K562 (cell line): ENCODE results near the gene ABHD5. TPM values are rescaled to one million over a fixed set of nuclear protein-coding genes. Genes with fewer than 3 reads are reported as not detected.

ENCODE experiments used
- BCL6 ChIP-seq: fragments of 250-450 bp; sonication (Bioruptor Pico); IDR thresholded peaks from 2 replicates; pipeline ENCODE4 v1.4.0; 2020
- CBX2 ChIP-seq: fragments of 200-600 bp; sonication (generic); IDR thresholded peaks from one replicate; pipeline ENCODE4 v1.6.1; 2012; ENCODE audit warnings: mild to moderate bottlenecking, low read length, inconsistent platforms; ENCODE audit not compliant: insufficient read depth, poor library complexity, severe bottlenecking
- EHMT2 ChIP-seq: fragments of 450-650 bp; IDR thresholded peaks from 2 replicates; pipeline ENCODE4 v1.6.1; 2018; ENCODE audit warnings: antibody characterized with exemption
- FOXJ2 ChIP-seq: fragments of 200-800 bp; sonication (Bioruptor generic); IDR thresholded peaks from 2 replicates; pipeline ENCODE4 v1.6.1; 2016; ENCODE audit warnings: missing genetic modification characterization, missing compliant biosample characterization
- GATA2 ChIP-seq: sonication (generic); formaldehyde crosslinking; IDR thresholded peaks from 2 replicates; pipeline ENCODE4 v1.4.0; 2020; ENCODE audit warnings: mild to moderate bottlenecking, missing genetic modification reagents
- GTF2A2 ChIP-seq: IDR thresholded peaks from 2 replicates; pipeline ENCODE4 v1.6.1; 2016; ENCODE audit warnings: mild to moderate bottlenecking, missing genetic modification characterization, missing compliant biosample characterization
- HNRNPL ChIP-seq: fragments of 200-400 bp; formaldehyde crosslinking; IDR thresholded peaks from 2 replicates; pipeline ENCODE4 v1.6.1; 2017; ENCODE audit warnings: low read depth, mild to moderate bottlenecking, low read length
- HNRNPUL1 ChIP-seq: fragments of 200-400 bp; formaldehyde crosslinking; IDR thresholded peaks from 2 replicates; pipeline ENCODE4 v1.6.1; 2017; ENCODE audit warnings: low read length
- HSF4 ChIP-seq: fragments of 250-450 bp; sonication (Bioruptor Pico); IDR thresholded peaks from 2 replicates; pipeline ENCODE4 v2.1.2; 2022; ENCODE audit warnings: mild to moderate bottlenecking, moderate library complexity, borderline replicate concordance
- L3MBTL2 ChIP-seq: fragments of 450-650 bp; IDR thresholded peaks from 2 replicates; pipeline ENCODE4 v1.6.1; 2016; ENCODE audit warnings: mild to moderate bottlenecking, moderate library complexity
- MCM7 ChIP-seq, 2 experiments: fragments of 450-650 bp; IDR thresholded peaks; 2 replicates each; pipeline ENCODE4 v1.6.1; 2016 to 2018
- MEF2D ChIP-seq: conservative IDR thresholded peaks from 2 replicates; pipeline ENCODE4 v1.6.1; 2016; ENCODE audit warnings: low read depth, missing genetic modification characterization, missing compliant biosample characterization
- MTA1 ChIP-seq: fragments of 450-650 bp; IDR thresholded peaks from 2 replicates; pipeline ENCODE4 v1.6.1; 2017; ENCODE audit warnings: borderline replicate concordance
- MTF1 ChIP-seq: fragments of 250-450 bp; sonication (Bioruptor Pico); IDR thresholded peaks from 2 replicates; pipeline ENCODE4 v1.9.0; 2021; ENCODE audit warnings: moderate library complexity, mild to moderate bottlenecking, inconsistent platforms, borderline replicate concordance
- MYC ChIP-seq, 2 experiments: fragments of 250-450 bp in 1 of 2; sonication (Bioruptor Pico) in 1 of 2; IDR thresholded peaks; 2 replicates each; pipeline versions ENCODE4 v1.5.1 to v1.6.1; 2012 to 2021; ENCODE audit warnings: low read depth in 2 of 2, borderline replicate concordance in 1 of 2, improper control_type of control experiment in 1 of 2, low read length in 1 of 2, mild to moderate bottlenecking in 1 of 2, moderate library complexity in 1 of 2
- NRF1 ChIP-seq, 2 experiments: fragments of 450-650 bp; IDR thresholded peaks in 1 of 2; conservative IDR thresholded peaks in 1 of 2; 2 replicates each; pipeline ENCODE4 v1.6.1; 2014; ENCODE audit warnings: mild to moderate bottlenecking in 2 of 2
- PHB ChIP-seq: fragments of 250-450 bp; sonication (Bioruptor Pico); IDR thresholded peaks from 2 replicates; pipeline ENCODE4 v1.5.0; 2021
- RFX5 ChIP-seq: IDR thresholded peaks from 2 replicates; pipeline ENCODE4 v1.6.1; 2011; ENCODE audit warnings: low read depth, mild to moderate bottlenecking, improper control_type of control experiment, low read length
- TAF7 ChIP-seq: fragments of 450-650 bp; IDR thresholded peaks from 2 replicates; pipeline ENCODE4 v1.6.1; 2016; ENCODE audit warnings: missing genetic modification characterization, missing compliant biosample characterization
- ZC3H11A ChIP-seq: IDR thresholded peaks from 2 replicates; pipeline ENCODE4 v1.6.1; 2012; ENCODE audit warnings: low read depth, low read length, improper control_type of control experiment
- ZNF24 ChIP-seq: fragments of 450-650 bp; IDR thresholded peaks from 2 replicates; pipeline ENCODE4 v1.6.1; 2016
- ZNF324 ChIP-seq: fragments of 250-450 bp; sonication (Bioruptor Pico); IDR thresholded peaks from 2 replicates; pipeline ENCODE4 v1.4.0; 2020; ENCODE audit warnings: mild to moderate bottlenecking
- ZNF507 ChIP-seq: conservative IDR thresholded peaks from 2 replicates; pipeline ENCODE4 v1.6.1; 2017; ENCODE audit warnings: missing genetic modification characterization, missing compliant biosample characterization
- ZNF512 ChIP-seq: IDR thresholded peaks from 2 replicates; pipeline ENCODE4 v1.6.1; 2016; ENCODE audit warnings: missing genetic modification characterization, missing compliant biosample characterization
- polyA plus RNA-seq, 8 experiments: library from polyadenylated mRNA; depleted of rRNA in 4 of 8; stranded (reverse) in 5 of 8; unstranded in 3 of 8; fragments of >200 nt; fragmentation: Nextera tagmentation in 2 of 8; fragmentation: Illumina TruSeq in 1 of 8; extraction: Ambion mirVana in 2 of 8; extraction: Trizol in 1 of 8; gene quantifications; 2 replicates each; pipeline versions ENCODE4 v1.2.1 to v1.2.3, GENCODE V29; 2011 to 2014; ENCODE audit warnings: inconsistent platforms in 1 of 8, missing spikeins in 1 of 8
- total RNA-seq, 7 experiments: library from RNA; depleted of rRNA in 6 of 7; stranded (reverse); fragments of >200 nt in 6 of 7; fragmentation: Illumina TruSeq in 2 of 7; extraction: Trizol in 2 of 7; gene quantifications; 2 replicates each; pipeline versions ENCODE4 v1.2.1 to v1.2.3, GENCODE V29; 2011 to 2021; ENCODE audit warnings: low replicate concordance in 1 of 7
- TF ChIP-seq, protein P1 (sequence below): fragments of 450-650 bp; IDR thresholded peaks from 2 replicates; pipeline ENCODE4 v1.6.1; 2016; ENCODE audit warnings: borderline replicate concordance

ABHD5 gene
- total and polyA plus RNA-seq, 9 of the 15 experiments (the other 6 are each of a cell fraction or from before 2014, with no cell fraction given): 27.8 to 61.7 (median 39.9) TPM

- TF ChIP-seq HNRNPL (no peak; the same call in 1 of the 2 replicates), EHMT2 (peak; percentile 65), RFX5 (no peak), NRF1 (conservative IDR thresholded peaks at IDR 0.05 in 1 of 2, IDR thresholded peaks at IDR 0.05 in 1 of 2) (peak; percentile 99), PHB (CRISPR knock-in tag) (0 out of 2 replicates have a peak, but pooled peaks have one; percentile 58), MCM7 (IDR thresholded peaks at IDR 0.05) (no peak), MTA1 (peak; percentile 66; the same call in 1 of the 2 replicates), CBX2 (no peak), ZNF324 (CRISPR knock-in tag) (peak; percentile 70), L3MBTL2 (peak; percentile 99), ZC3H11A (peak; percentile 36; the same call in 1 of the 2 replicates), MEF2D (tag) (0 out of 2 replicates have a peak, but pooled peaks have one; percentile 34), GTF2A2 (0 out of 2 replicates have a peak, but pooled peaks have one; percentile 36), ZNF512 (tag) (no peak), BCL6 (CRISPR knock-in tag) (no peak), ZNF507 (tag) (no peak), MYC (IDR thresholded peaks at IDR 0.05; ENCODE audit: low read depth, low read length) (0 out of 2 replicates have a peak, but pooled peaks have one; percentile 71), MYC (CRISPR knock-in tag; IDR thresholded peaks at IDR 0.05; ENCODE audit: borderline replicate concordance, low read depth) (peak; percentile 70; the same call in 1 of the 2 replicates), MTF1 (CRISPR knock-in tag) (no peak), ZNF24 (peak; percentile 42; the same call in 1 of the 2 replicates), HSF4 (peak; percentile 41; the same call in 1 of the 2 replicates), TAF7 (tag) (peak; percentile 70), FOXJ2 (tag) (no peak), HNRNPUL1 (no peak), GATA2 (no peak)
- TF ChIP-seq, protein P1, sequence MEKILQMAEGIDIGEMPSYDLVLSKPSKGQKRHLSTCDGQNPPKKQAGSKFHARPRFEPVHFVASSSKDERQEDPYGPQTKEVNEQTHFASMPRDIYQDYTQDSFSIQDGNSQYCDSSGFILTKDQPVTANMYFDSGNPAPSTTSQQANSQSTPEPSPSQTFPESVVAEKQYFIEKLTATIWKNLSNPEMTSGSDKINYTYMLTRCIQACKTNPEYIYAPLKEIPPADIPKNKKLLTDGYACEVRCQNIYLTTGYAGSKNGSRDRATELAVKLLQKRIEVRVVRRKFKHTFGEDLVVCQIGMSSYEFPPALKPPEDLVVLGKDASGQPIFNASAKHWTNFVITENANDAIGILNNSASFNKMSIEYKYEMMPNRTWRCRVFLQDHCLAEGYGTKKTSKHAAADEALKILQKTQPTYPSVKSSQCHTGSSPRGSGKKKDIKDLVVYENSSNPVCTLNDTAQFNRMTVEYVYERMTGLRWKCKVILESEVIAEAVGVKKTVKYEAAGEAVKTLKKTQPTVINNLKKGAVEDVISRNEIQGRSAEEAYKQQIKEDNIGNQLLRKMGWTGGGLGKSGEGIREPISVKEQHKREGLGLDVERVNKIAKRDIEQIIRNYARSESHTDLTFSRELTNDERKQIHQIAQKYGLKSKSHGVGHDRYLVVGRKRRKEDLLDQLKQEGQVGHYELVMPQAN: peak; percentile 61; the same call in 1 of the 2 replicates
Measured at GRCh38 chr3:43690400-43691119, at the start of gene ABHD5 (continued).
